Umbilical cord (tissue), 2 donors: ENCODE data around the gene KRT10. TPM values are rescaled to one million over a fixed set of nuclear protein-coding genes. Genes with fewer than 3 reads are reported as not detected.
"Not testable (repeated sequence)": the region's sequence is repeated elsewhere in the genome, so short reads cannot be mapped to it uniquely, and the experiment has no call there.

Experiments used
- DNase-seq: peaks from one replicate; pipeline ENCODE4 v3.0.0-alpha.2; 2015; ENCODE audit warnings: low spot score
- total RNA-seq: library from RNA; depleted of rRNA; stranded (reverse); fragments of >200 nt; gene quantifications from one replicate; pipeline ENCODE4 v1.2.3, GENCODE V29; 2014; ENCODE audit warnings: low replicate concordance; ENCODE audit not compliant: insufficient read depth

KRT10 gene
- total RNA-seq, 1 donor from 2014 or later = 45.7 TPM

DNA sequence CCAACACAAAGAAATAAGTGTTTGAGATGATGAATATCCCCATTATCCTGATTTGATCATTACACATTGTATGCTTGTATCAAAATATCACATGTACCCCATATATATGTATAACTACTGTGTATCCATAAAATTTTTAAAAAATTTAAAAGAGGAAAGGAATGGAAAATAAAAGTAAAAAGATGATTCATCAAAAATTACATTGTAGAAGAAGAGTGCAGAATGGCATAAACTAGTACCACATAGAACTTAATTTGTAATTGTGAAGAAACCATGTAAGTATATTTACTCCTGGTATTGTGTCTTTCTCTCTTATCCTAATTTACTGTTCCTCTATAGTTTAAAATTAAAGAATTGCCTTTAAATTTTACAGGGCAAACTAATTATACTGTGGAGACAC lies 11.5 kb upstream of the KRT10 start:
- DNase-seq = no peak

DNA sequence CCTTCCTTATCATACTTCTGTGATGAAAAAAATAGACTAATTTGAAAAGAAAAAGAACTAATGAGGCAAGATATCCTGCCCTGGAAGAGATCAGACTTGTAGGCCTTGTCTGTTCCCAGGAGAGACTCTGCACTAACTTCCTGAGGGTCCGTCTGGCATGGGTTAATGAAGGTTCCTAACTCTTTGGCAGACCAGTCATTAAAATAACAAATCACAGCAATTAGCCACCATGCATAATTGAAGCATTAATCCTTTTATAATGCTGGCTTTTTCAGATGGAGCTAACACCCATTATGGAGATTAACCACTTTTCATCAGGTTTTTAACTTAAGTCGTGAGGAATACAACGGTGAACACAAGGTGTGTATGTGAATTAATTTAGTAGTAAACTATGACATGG lies 10.4 kb upstream of the KRT10 start:
- no peak for DNase-seq

DNA sequence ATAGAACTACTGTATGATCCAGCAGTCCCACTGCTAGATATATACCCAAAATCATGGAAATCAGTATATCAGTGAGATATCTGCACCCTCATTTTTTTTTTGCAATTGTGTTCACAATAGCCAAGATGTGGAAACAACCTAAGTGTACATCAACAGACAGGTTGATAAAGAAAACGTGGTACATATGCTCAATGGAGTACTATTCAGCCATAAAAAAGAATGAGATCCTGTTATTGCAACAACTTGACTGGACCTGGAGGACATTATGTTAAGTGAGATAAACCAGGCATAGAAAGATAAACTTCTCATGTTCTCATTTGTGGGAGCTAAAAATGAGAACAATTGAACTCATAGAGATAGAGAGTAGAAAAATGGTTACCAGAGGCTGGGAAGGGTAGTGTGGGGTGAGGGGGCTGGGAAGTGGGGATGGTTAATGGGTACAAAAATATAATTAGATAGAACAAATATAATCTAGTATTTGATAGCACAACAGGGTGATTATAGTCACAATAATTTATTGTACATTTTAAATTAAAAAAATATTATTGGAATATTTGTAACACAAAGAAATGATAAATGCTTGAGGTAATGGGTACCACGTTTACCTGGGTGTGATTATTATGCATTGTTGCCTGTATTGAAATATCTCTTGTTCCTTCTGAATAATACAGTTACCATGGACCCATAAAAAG lies 7.8 kb upstream of the KRT10 start:
- DNase-seq = no peak

DNA sequence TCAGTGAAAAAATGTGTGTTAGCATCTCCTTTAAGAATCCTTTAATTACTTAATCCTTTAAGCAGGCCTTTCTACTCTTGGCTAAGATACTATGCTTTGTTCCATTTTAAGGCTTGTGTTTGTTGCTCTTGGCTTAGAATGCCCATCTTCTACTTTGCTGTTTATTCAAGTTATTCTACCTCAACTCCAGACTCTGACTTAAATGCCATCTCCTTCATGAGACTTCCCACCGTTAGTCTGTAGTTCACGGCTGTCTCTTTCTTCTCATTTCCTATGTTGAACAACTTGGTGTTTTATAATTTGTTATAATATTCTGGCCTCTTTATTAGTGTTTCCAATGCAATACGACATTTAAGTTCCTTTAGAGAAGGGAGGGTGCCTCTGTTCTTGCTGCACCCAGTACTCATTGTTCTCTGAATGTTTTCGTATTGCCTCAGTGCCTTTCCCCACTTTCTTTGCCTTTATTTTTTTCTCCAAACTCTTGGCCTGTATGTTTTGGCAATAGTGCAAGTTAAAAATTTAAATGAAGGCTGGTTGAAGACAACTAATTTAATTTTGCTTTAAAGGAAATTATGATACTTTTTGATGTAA lies 6.1 kb upstream of the KRT10 start:
- no peak for DNase-seq

DNA sequence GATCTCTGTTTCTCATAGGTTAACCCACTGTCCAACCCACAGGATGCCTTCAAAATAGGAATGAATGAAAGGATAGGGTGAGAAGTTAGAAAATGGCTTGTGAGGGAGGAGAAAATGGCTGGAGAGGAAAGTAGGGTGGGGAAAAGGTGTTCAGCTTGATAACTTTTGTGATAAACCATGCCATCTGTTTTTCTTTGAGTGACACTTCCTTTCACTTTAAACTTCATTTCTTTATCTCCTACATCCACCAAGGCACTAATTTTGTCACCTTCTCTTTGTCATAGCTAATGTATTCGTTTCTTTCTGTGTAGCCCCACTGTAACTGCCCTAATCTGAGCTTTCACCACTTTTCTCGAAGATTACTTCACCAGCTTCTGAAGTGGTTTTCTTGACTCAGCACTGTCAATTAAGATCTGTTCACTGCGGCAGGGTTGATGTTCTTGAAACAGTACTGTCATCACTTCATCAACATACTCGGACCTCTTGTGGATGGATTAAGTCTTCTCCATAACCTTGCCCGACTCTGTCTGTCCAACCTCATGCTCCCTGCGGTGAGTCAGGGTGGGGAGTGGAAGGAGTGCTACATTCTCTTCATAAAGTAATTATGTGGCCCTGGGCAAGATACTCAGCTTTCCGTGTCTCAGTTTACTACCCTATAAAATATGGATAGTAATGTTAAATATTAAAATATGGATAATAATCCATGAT lies 5.5 kb upstream of the KRT10 start:
- no peak for DNase-seq

DNA sequence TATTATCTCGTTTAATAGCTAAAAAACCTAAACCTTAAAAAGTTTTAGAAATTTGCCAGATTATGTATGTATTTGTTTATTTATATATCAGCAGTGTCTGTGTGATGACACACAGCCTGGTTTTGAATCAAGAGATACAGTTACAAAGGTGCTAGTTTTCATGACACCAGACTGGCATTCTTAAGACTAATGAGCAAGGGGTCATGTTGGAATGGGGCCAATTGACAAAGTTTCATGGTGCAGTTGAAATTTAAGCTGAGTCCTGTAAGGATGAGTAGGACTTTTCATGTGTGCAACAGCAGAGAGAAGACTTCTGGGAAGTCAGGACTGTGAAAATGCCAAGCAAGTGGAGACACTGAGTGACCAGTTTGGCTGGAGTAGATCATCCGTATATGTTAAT lies 3.2 kb upstream of the KRT10 start:
- DNase-seq = no peak

DNA sequence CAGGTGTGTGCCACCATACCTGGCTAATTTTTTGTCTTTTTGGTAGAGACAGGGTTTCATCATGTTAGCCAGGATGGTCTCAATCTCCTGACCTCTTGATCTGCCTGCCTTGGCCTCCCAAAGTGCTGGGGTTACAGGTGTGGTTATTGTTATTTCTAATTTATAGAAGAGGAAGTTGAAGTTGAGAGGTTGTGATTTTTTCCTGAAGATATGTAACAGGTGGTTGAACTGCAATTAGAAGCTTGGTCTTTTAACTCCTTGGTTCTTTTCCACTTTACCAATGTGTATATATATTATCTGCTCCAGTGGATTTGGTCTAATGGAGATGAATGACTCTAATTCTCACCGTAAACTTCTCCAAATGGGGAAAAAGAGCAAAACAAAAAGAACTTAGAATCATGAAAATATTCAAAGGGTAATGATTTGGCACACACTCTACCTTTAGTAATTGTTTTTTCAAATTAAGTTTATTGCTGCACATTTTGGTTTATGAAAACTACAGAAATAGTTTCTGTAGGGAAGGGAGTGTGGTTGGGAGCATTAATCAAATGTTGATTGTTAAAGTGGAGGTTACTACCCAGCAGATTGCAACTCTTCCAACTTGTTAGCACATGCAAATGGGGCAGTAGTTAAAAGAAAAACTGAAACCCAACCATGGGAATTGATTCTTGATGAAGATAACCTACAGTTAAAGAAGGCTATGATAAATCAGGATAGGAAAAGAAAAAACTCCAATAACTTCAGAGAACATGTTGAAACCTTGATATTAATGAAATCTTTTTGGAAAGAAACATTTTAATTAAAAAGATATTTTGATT lies 1.8 kb upstream of the KRT10 start:
- peak; percentile 36 for DNase-seq

DNA sequence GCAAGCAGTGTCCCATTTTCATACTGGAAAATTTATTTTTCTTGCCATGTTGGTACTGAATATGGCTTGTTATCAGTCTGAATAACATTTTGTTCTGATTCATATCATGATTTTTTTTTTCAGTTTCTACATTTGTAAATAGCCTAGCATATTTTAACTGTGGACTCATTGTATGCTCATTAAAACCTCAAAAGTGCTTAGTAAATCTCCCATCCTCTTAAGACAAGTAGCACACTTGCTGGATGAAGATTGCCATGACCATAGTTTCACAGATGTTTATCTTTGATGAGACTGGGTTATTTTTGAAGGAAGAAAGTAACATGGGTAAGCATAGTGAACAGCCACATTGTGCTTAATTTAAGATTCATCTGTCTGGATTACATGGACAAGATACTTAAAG lies 878 bp downstream of the KRT10 start:
- DNase-seq = no peak

DNA sequence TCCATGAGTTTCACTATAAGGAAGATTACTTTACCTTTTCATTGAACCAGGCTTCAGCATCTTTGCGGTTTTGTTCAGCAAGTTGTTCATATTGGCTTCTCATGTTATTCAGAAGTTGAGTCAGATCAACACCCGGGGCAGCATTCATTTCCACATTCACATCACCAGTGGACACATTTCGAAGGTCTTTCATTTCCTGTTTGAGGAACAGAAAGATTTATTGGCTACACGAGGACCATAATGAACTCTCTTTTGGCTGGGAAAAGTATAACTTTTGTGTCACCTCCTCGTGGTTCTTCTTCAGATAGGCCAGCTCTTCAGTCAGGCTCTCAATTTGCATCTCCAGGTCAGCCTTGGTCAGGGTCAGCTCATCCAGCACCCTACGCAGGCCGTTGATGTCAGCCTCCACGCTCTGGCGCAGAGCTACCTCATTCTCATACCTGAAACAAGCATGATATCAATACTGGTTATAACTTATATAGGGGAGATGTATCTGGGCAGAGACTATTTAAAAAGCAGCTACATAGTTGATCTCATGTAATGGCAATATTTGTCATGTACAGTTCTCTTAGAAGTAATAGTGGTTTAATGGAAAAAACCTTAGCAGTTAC lies 2.1 kb downstream of the KRT10 start:
- DNase-seq = no peak

DNA sequence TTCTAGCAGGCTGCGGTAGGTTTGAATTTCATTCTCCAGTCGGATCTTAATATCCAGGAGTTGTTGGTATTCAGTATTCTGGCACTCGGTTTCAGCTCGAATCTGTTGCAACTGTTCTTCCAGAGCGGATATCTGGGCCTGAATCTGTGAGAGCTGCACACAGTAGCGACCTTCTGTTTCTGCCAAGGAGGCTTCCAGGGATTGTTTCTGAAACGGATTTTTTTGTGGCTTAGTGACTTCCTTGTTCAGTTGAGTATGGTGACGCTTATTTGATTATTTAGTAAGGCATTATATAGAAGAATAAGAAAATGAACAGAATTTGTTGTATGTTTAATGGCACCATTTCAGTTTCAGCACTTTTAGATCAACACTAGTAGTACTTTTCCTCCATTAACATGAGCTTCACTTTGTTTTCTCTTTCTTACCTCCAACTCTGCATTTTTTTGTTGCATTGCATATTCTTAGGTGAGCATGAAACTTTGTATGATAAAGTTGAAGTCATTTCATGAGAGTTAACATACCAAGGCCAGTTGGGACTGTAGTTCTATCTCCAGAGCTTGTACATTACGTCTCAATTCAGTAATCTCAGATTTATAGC lies 2.8 kb downstream of the KRT10 start:
- DNase-seq = peak; percentile 35

DNA sequence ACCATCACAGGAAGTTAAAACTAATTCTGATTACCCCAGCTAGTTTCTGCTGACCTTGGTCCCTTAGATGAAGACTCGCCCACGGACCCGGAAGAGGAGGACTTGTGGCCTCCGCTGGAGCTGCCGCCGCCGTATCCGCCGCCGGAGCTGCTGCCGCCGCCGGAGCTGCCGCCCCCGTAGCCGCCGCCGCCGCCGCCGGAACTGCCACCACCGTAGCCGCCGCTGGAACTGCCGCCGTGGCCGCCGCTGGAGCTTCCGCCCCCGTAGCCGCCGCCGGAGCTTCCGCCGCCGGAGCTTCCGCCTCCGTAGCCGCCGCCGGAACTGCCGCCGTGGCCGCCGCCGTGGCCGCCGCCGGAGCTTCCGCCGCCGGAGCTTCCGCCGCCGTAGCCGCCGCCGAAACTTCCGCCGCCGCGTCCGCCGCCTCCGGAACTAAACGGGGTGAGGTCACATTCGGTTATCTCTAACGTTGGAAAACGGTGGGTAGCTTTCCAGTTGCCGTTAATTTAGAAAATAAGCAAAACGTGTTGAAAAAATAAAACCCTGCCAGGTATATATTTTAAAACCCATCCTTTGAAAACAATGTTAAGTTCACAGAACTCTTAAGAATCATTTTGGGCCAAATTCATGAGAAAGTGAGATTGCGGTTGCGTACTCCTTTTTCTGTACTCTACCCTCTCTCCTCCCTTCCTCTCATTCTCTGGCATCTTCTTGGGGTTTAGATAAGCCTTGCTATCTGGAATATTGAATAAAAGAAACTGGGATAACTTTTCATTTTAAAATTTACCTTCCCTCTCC lies 3.5 kb downstream of the KRT10 start:
- DNase-seq = peak; percentile 86

DNA sequence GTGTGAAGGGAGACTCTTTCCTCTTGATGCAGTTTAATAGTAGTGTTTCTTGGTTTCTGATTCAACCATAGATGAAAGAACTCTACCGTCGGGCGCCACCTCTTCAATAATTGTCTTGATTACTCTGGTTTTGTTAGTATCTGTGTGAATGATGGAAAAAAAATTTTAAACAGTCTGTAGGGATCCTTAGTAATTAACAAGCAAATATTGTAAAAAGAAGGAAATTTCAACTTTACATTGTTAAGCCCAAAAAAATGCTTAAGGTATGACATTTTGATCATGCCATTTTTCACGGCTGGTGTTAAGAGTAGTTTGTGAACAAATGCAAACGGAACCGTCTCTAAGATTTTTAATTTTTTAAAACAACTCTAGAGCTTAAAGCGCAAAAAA lies 4.1 kb downstream of the KRT10 start:
- peak; percentile 4 for DNase-seq

DNA sequence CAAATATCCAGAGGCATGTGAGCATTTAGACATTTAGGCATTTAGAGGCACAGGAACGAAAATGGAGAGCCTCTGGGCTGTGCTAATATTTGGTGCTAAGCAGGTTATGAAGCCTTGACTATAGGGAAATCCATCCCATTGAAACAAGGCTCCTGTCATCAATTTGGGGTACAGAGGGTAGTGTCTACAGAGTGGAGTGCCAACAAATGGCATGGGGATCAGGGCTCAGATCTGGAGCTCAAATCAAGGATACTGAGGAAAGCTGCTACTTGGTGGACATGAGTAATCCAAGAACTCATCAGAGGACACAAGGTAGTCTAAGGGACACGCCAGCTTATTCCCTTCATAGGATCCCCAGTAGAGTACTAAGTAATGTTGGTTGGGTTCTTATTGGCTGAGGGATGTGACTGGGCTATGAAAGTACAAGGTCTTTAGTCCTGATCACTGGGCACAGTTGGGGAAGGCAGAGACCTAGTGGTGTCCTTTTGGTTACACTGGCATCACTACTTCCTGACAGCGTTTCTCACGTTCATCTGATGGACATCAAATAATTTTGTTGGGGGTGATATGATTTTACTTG lies 5.2 kb downstream of the KRT10 start:
- DNase-seq = no peak

DNA sequence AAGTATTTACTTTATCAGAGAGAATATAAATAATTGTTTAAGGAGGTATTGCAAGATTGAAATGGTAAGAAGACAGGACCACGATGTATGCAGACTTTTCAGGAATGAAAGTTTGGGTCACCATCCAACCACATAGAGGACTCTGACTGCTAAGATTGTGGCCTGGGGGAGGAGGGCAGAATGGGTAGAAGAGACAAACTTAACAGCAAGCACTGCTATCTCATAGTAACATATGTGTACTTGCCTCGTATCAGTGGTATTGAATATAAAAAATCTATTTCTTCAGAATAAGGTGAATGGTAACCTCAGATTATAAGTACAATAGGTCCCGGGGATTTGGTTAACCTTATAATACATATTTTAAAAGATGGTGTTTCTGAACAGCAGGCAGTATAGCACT lies 5.8 kb downstream of the KRT10 start:
- no peak for DNase-seq

DNA sequence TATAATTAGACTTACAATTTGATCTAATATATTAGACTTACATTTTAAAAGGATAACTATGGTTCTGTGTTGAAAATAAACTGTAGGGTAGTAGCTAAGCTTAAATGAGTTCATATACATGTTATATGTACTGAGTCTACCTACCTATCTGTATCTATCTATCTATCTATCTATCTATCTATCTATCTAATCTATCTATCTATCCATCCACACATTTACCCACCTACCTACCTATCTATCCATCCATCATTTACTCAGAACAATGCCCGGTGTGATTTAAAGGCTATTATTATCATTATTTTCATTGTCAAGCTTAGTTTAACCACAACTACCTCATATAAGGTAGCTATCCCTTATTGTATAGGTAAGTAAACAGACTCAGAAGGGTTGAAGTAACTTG lies 7.0 kb downstream of the KRT10 start:
- DNase-seq = no peak

DNA sequence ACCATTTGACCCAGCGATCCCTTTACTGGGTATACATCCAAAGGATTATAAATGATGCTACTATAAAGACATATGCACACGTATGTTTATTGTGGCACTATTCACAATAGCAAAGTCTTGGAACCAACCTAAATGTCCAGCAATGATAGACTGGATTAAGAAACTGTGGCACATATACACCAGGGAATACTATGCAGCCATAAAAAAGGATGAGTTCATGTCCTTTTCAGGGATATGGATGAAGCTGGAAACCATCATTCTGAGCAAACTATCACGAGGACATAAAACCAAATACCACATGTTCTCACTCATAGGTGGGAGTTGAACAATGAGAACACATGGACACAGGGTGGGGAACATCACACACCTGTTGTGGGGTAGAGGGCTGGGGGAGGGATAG lies 7.8 kb downstream of the KRT10 start:
- not testable (repeated sequence) for DNase-seq

DNA sequence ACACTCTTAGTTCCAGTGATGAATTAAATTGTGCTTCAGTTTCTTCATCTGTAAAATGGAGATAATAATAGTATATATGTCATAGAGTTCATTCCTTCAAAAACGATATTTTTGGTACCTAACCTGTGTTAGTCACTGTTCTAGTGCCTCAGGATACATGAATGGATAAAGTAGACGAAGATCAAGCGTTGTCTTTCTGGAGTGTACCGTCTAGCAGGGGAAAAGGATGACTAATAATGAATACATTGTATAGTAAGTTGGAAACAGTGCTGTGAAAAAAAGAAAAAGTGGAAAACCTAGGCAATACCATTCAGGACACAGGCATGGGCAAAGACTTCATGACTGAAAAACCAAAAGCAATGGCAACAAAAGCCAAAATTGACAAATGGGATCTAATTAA lies 8.6 kb downstream of the KRT10 start:
- DNase-seq = no peak

DNA sequence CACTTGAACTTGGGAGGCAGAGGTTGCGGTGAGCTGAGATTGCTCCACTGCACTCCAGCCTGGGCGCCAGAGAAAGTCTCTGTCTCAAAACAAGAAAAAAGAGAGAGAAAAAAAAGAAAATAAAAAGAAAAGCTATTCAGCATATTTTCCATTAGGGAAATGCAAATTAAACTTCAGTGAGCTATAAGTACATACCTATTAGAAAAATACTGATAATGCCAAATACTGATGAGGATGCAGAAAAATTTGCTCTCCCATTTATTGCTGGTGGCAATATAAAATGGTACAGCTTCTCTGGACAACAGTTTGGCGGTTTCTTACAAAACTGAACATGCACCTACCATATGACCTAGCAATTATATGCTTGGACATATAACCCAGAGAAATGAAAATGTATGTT lies 9.8 kb downstream of the KRT10 start:
- no peak for DNase-seq

DNA sequence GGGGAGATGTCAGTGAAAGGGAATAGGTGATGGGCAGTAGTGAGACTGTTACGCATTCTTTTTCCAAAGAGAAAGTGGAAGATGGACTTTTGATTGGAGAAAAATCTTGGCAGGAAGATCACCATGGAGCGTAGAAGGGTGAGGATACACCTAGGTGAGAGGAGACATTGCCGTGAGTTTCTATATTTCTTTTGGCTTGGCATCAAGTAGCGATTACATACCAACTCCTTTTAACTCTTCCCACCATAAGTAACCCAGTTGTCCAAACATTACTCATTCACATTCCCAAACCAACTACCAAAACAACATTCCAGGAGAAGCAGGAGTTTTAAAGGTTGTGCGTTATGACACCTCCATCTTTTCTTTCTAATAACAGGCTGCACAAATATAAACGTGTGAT lies 11.9 kb downstream of the KRT10 start:
- DNase-seq = no peak

DNA sequence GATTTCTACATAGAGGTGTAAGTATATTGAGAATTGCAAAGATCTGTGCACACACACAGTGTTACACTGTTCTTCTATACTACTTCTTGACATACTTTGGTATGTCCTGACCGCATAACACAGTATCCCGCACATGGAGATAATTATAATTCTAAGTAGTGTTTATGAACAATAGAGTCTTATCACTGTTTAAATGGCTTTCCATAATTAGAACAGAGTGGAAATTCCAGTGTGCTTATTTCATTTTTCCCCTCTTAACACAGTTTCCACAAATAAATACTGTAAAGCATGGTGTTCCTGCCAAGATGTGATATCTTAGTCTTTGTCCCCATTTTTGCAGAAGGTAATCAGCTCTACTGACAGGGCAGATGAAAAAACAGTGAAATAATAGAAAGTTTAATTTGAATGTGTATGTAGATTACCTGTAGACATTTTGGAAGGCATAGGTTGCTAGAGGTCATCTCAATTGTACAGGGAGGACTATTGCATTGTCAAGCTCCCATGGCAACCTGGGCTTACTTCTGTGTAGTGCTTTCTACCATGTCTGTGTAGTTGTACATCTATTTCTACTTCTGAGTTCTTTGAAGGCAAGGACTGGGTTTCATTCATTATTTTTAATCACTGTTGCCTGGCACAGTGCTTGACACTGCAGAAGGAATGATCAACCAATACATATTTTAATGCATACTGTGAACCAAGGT lies 12.5 kb downstream of the KRT10 start:
- DNase-seq = no peak
